ENCODE results near the gene HIVEP3. TPM values are rescaled to one million over a fixed set of nuclear protein-coding genes. Genes with fewer than 3 reads are reported as not detected.

The HIVEP3 gene
- total RNA-seq, 1 donor from 2014 or later, result 21.5 TPM

DNA sequence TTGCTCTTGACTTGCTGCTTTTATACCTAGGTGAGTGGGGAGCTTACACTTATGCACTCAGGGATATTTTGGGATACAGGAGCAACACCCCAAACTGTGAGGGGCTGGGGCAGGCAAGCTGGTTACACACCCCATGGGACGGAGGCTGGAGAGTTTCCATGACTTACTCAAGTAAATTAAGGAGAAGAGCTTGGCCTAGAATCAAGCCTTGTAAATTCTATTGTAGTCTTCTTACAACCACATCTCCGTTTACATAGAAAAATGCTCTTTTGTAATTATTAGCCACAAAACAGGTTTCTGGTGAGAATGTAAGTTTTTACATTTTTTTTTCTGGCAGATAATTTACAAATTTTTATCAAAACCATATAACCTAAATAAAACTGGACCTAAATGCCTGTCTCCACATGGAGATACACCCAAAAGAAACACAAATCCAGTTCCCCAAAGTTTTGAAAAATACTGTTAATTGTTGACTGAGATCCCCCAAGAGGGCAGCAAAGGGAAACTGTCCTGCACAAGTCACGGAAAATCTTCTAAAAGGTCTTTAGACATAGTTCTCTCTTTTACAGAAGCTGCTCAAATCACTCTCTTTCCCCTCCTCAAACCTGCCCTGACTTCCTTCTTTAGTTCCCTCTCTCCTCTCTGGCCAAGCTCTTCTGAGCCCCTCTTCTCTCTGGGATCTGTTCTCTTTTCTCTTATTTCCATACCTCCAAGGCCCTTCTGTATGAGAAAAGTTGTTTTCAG lies 134.0 kb downstream of the HIVEP3 start:
- no peak for DNase-seq

- DNase-seq, result peak; percentile 63
Observed at GRCh38 chr1:41783189-41783639, 135.5 kb downstream of the HIVEP3 start.

DNA sequence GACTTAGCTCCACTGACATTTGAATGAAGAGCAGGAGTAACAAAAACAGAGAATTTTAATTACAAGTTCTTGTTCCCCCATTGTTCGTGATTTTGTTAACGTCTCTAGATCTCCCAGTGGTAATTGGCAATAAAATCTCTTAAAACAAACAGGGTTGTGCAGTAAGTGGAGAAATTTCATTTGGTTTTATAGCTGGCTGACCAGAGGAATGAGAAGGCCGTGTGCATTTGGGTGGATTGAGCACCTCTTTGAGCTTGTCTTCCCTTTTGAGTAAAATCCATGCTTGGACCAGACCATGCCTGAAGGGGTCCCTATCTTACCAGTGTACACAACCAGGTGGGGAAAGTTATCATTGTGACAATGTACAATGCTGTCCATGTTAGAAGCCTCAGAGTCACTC lies 137.8 kb downstream of the HIVEP3 start:
- no peak for DNase-seq

GRCh38 chr1:41780322-41780721 lies 138.4 kb downstream of the HIVEP3 start:
- DNase-seq, result no peak

GRCh38 chr1:41779360-41779759 lies 139.4 kb downstream of the HIVEP3 start:
- DNase-seq, result no peak

DNA sequence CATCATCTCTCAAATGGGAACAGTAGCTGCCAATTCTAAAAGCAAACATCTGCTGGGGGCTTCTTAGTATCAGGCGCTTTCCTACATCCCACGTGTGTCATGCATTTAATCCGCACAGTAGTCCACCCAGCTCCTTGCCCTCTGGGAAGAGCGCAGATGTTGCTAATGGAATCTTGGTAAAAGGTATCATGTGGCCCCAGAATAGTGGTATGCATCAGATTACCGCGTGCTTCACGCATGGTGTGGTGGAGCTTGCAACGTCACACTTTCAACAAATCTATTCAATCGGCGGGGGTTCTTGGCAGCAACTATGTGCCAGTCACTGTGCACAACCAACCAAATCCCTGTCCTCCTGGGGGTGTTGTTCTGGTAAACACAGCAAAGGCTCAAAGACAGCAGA lies 141.0 kb downstream of the HIVEP3 start:
- DNase-seq, result no peak

DNA sequence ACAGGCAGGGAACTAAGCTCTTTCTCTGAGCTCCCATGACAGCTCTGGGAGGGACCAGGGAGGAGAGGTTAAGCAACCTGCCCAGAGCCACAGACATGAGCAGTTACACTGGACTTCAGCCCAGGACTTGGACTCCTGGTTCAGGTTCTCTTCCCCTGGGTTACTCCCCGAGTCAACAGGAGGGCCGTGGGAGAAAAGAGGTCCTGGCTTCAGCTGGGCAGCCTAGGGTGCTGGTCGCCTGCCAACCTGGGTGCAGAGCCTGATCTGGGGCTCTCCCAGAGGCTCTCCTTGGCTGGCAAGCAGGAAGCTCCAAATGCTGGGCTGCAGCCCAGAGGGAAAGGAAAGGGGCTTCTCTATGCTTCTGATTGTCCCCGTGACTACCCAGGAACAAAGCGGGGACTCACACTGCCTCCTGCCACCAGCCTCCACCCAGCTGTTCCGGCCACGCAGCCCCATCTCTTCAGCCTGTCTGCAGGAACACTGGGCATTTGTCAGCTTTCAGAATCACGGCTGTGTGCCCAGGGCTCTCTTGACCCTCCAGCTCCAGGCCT lies 141.8 kb downstream of the HIVEP3 start:
- DNase-seq, result peak; percentile 88

DNA sequence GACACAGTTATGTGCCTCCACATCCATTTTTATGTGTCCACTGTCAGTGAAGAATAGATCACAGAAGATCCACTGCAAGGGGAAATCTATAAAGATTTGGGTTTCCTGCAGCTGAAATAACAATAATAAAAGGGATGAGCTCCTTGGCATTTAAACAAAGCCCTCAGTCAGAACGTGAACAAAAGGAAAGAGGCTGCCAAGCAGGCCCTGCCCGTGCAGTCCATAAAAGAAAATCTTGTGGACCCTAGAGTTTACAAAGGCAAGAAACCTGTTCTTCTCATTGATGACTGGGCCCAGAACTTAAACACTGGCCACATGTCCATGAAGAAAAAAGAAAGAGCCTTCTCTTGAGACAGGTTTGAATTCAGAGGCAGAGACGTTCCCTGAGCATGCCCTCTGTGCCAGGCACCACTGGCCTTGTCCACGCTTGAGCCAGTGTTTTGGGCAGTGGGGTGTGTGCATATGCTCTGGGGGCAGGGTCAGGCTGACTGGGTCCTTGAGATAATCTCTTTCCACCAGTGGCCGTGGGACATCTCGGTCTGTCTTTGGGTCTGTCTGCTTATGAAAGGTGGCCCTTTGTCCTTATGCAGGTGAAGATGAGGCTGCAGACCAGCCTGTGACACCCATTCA lies 142.7 kb downstream of the HIVEP3 start:
- DNase-seq, result no peak

DNA sequence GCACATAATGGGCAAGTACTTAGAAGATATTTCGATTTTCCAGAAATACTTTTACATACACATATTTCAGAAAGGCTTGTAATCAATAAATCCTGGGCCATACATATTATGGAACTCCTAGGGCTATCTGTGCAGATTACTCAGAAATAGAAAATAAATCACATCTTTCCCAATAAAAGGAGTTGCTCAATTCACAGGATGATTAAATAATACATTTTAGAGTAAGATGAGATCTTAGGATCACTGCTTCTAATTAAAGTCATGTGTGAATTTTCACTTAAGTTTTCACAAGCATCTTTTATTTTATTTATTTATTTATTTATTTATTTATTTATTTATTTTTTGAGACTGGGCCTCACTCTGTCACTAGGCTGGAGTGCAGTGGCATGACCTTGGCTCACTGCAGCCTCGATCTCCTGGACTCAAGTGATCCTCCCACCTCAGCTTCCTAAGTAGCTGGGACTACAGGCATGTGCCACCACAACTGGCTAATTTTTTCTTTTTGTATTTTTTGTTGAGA lies 144.2 kb downstream of the HIVEP3 start:
- no peak for DNase-seq

- no peak for DNase-seq
Observed at GRCh38 chr1:41773842-41774241, 144.9 kb downstream of the HIVEP3 start.

GRCh38 chr1:41773144-41773591 lies 145.6 kb downstream of the HIVEP3 start:
- no peak for DNase-seq

- DNase-seq, result no peak
Observed at GRCh38 chr1:41769068-41769467, 149.7 kb downstream of the HIVEP3 start.

- DNase-seq, result no peak
Observed at GRCh38 chr1:41768583-41768982, 150.1 kb downstream of the HIVEP3 start.

DNA sequence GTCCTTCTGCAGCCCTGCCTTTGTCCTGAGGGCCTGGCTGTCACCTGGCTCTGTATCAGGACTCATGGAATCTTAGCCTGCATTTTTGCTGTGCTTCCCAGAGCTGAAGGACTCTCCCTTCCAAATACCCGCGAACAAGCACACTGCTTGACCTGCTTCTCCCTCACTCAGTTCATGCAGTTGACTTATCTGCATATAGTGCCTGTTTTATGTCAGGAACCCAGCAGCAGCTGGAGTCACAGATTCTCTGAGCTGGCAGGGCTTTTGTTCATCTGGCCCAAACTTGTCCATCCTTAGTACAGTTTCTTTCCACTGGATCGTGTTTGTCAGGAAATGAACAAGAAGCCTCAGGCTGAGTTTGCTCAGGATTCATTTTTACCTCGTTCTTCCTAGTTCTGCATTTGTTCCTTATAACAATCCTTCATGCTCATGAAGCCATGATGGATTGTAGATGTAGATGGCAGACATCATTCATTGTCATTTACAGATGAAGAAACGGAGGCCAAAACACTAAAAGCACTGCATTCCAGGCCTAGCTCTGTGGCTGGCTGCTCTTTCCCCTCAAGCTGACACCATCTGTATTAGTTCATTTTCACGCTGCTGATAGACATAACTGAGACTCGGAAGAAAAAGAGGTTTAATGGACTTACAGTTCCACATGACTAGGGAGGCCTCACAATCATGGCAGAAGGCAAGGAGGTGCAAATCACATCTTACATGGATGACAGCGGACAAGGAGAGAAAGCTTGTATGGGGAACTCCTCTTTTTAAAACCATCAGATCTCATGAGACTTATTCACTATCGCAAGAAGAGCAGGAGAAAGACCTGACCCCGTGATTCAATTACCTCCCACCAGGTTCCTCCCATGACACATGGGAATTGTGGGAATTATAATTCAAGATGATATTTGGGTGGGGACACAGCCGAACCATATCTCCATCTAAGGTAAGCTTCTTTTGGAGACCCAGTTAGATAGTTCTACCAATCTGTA lies 150.9 kb downstream of the HIVEP3 start:
- DNase-seq, result no peak

DNA sequence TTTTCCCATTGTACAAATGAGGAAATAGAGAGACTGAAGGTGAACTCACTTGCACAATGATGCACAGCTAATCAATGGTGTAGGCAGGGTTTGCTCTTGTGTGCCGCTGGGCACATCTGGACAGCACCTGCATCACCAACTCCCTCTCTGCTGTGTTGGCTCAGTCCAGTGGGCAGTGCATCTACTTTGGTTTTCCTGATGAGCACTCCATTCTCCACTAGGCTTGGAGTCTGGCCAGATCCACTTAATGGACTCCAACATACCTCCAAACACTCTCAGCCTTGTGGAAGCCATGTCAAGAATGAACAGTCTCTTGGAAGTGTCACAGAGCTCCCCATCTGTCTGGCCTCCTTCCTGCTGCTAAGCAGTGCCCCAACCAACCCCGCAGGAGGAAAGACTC lies 152.2 kb downstream of the HIVEP3 start:
- DNase-seq, result no peak

- no peak for DNase-seq
Observed at GRCh38 chr1:41766041-41766440, 152.7 kb downstream of the HIVEP3 start.

DNA sequence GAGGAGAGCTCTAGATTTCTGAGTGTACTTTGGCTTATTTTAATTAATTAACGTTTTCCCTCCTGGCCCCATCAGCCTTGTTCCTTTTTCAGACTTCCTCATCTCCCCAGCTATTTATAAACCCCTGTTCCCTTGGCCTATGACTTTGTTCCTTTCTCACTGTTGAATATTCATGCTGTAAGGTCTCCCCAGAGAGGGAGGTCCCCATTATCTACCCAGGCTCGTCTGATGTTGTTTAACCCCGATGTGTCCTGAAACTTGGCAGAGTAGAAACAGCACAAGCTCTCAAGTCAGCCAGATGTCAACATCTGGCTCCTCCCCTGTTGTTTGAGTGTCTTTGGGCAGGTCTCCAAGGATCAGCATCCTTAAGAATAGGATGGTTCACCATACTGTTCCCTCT lies 153.6 kb downstream of the HIVEP3 start:
- DNase-seq, result no peak

GRCh38 chr1:41764656-41765055 lies 154.1 kb downstream of the HIVEP3 start:
- no peak for DNase-seq

DNA sequence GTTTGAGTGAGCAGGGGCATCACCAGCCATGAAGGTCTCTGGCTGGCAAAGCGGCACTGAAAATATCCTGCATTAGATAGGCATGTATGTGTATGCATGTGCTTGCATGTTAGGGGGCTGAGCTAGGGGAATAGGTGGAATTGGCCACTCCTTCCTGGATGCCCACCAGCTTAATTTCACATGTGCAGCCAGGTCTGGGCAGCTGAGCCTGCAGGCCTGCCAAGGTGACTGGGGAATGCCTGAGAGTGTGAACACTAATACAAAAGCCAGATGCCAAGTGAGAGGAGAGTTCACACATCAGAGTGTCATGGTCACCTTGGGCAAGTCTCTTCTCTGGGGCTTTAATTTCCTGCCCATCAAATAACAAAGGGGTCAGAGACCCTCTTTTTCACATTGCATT lies 155.9 kb downstream of the HIVEP3 start:
- DNase-seq, result no peak

DNA sequence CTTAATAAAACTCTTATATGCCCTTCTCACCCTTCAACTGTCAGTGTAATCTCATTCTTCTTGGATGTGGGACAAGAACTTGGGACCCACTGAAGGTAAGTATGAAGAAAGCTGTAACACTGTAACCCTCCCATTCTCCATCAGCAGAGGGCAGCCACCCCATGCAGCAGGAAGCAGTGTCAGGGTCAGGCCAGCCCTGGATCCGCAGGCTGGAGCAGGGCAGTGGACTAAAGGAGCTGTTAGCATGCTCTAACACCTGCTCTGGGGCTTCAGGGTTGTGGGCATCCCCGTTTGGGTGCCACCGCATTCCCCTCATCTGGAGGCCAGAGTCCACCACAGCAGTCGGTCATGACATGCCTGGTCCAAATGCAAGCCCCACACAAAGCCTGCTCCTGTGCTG lies 156.5 kb downstream of the HIVEP3 start:
- DNase-seq, result no peak

DNA sequence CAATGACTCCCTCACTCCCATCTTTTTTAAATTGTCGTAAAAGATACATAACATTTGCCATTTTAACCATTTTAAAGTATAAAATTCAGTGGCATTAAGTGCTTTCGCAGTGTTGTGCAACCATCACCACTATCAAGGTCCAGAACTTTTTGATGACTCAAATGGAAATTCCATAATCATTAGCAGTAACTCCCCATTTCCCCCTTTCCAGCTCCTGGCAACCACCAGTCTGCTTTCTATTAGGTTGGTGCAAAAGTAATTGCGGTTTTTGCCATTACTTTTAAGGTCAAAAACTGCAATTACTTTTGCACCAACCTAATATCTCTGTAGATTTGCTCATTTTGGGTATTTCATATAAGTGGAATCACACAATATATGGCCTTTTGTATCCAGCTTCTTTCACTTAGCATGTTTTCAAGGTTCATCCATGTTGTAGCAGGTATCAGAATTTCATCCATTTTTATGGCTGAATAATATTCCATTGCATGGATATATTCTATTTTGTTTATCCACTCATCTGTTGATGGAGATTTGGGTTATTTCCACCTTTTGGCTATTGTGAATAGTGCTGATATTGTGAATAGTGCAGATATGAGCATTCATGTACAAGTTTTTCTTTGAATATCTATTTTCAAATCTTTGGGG lies 159.7 kb downstream of the HIVEP3 start:
- DNase-seq, result no peak

DNA sequence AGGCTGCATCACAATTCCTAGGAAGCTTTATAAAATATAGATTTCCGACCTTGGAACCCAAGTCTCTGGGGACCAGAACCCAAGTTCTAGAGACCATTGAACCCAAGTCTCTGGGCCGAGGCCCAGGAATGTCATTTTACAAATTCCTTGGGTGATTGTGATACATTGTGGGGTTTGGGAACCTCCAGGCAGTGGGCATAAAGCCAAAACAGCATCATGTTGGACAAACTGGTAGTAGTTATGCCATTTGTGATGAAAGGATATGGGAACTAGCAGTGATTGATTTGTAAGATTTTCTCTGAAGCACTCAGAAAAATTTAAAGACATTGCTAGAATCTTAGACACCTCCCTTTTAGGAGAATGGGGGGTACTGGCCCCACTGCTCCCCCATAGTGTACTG lies 160.2 kb downstream of the HIVEP3 start:
- DNase-seq, result no peak

Data from occipital lobe (tissue), 2 donors.